RPMI8226 (cell line): ENCODE data around the gene PIK3R4.

Experiments
- DNase-seq: peaks from one replicate; pipeline ENCODE4 v3.0.0-alpha.2; 2015

The PIK3R4 gene

GRCh38 chr3:130635285-130635684 lies 111.3 kb downstream of the PIK3R4 start:
- no peak for DNase-seq
